HUES48 (cell line): ENCODE data around the gene RAD51B.
A peak's percentile ranks its signal among the peaks of the same experiment; 100 is the strongest.
"Not testable (repeated sequence)": the region's sequence is repeated elsewhere in the genome, so short reads cannot be mapped to it uniquely, and the experiment has no call there.

Experiments used
- H3K27ac ChIP-seq: one replicate; pipeline ENCODE4 v1.7.0; 2013; ENCODE audit warnings: low read depth, low read length, inconsistent platforms
- H3K27me3 ChIP-seq: 2 replicates; pipeline ENCODE4 v1.6.1; 2013; ENCODE audit warnings: mild to moderate bottlenecking, low read length; ENCODE audit not compliant: control insufficient read depth, insufficient read depth
- H3K36me3 ChIP-seq: 2 replicates; pipeline ENCODE4 v1.6.1; 2013; ENCODE audit warnings: low read length; ENCODE audit not compliant: control insufficient read depth, insufficient read depth
- H3K4me1 ChIP-seq: 2 replicates; pipeline ENCODE4 v1.6.1; 2013; ENCODE audit warnings: mild to moderate bottlenecking, low read length; ENCODE audit not compliant: control insufficient read depth, insufficient read depth
- H3K4me3 ChIP-seq: 2 replicates; pipeline ENCODE4 v1.5.1; 2013; ENCODE audit warnings: mild to moderate bottlenecking, low read depth, low read length
- H3K9ac ChIP-seq: 2 replicates; pipeline ENCODE4 v1.6.1; 2013; ENCODE audit warnings: mild to moderate bottlenecking, low read depth, low read length, moderate library complexity
- H3K9me3 ChIP-seq: 2 replicates; pipeline ENCODE4 v1.6.1; 2013; ENCODE audit warnings: low read length; ENCODE audit not compliant: control insufficient read depth, insufficient read depth

Gene RAD51B

DNA sequence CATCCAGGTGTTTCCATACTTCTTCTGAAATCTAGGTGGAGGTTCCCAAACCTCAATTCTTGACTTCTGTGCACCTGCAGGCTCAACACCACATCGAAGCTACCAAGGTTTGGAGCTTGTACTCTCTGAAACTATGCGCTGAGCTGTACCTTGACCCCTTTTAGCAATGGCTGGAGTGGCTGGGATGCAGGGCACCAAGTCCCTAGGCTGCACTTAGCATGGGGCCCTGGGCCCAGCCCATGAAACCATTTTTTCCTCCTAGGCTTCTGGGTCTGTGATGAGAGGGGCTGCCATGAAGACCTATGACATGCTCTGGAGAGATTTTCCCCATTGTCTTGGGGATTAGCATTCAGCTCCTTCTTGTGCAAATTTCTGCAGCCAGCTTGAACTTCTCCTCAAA is 148.4 kb downstream of the RAD51B start:
- Histone ChIP-seq H3K9me3 (peaks cover 16% of the 10 kb centered on the region; the same call in 1 of the 2 replicates), H3K4me1 (peaks cover 33% of the 10 kb centered on the region)
- not testable (repeated sequence) for H3K9ac ChIP-seq, H3K36me3 ChIP-seq, H3K4me3 ChIP-seq, H3K27me3 ChIP-seq, H3K27ac ChIP-seq

DNA sequence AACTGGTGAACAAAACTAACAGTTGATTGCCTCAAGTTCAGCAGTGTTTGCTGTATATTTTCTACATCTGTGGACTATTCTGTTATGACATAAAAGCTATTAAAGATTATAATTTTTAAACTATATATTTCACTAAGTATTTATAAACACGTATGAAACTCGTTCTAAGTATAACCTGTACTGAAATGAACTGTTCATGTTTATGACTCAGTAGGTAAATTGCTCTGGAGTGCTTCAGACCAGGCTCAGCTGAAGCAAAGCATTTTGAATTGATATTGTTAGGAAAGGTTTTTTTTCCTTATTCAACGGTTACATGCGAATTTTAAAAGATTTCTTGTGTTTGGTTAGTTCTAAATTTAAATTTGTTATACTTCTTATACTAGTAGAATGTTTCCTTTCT is 151.3 kb downstream of the RAD51B start:
- Histone ChIP-seq H3K36me3 (0 out of 2 replicates have a peak, but pooled peaks cover 6% of the 10 kb centered on the region), H3K27ac (peak overlapping the region; percentile 37), H3K9me3 (peaks cover 16% of the 10 kb centered on the region; the same call in 1 of the 2 replicates), H3K4me1 (peaks cover 39% of the 10 kb centered on the region), H3K27me3 (no peaks in the 10 kb centered on the region), H3K4me3 (no peak overlapping the region; the same call in 1 of the 2 replicates), H3K9ac (no peak overlapping the region)

DNA sequence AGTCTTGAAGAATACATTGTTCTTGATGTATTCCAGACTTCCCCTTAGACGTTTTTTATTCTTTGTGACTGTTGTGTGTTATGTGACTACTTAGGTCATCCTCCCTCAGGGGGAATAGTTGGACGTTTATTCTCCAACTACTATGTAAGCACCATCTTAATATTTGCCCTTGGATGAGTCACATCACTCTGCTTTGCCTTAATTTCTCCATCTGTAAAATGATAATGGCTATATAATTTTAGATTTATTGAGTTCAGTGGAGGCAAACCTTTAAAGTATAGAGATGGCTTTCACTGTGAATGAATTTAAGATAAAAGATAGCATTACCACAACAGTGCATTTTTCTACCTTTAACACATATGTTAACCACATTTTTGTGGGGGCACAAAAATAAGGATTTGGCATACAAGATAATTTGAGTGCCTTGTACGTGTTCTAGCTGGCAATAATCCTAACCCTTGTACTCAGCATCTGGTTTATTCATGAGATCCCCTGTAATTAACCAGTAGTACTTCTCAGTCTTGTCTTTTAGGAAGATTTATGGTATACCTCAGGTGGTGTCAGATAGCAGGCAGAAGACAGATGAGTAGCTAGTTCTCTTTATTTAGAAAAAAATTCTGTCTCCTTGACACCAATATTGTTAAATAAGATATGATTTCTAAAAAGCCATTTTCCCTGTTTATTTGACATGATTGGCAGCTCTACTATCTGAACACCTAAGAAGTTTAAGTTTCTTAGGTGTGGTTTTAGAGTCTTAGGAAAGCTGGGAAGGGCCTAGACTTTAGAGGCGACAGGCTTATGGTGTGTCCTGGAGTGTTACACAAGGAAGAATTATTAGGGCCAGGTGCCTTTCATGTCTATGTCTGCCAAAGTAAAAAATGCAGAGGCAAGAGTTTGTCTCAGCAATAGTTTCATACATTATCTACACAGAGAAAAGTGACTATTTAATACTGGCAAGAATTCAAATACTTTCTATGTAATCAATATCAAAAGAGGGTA is 152.3 kb downstream of the RAD51B start:
- no peaks in the 10 kb centered on the region for H3K27me3 ChIP-seq
- peaks cover 16% of the 10 kb centered on the region; the same call in 1 of the 2 replicates for H3K9me3 ChIP-seq
- H3K9ac ChIP-seq: no peak overlapping the region
- 0 out of 2 replicates have a peak, but pooled peaks cover 6% of the 10 kb centered on the region for H3K36me3 ChIP-seq
- H3K4me3 ChIP-seq: no peak overlapping the region
- peaks cover 39% of the 10 kb centered on the region for H3K4me1 ChIP-seq
- no peak overlapping the region for H3K27ac ChIP-seq

DNA sequence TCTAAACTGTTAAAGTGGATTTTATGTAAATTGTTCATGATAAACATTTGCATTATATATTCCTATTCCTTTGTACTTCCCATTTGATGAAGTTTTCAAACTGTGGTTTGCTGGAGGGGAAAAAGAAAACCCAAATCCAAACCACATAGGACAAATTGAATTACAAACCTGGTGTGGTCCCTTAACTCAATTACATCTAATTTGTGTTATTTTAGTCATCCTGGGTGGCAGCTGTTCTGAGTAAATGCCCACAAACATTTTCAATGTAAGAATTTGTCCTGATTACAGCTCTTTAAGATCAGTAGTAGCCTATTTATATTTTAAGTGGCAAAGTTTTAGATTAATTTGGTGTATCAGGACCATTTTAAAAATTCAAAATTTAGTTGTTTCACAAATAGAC is 153.9 kb downstream of the RAD51B start:
- Histone ChIP-seq H3K4me3 (no peak overlapping the region), H3K9me3 (peaks cover 8% of the 10 kb centered on the region; the same call in 1 of the 2 replicates), H3K27ac (no peak overlapping the region), H3K4me1 (peaks cover 42% of the 10 kb centered on the region), H3K27me3 (no peaks in the 10 kb centered on the region), H3K36me3 (no peaks in the 10 kb centered on the region), H3K9ac (no peak overlapping the region)

DNA sequence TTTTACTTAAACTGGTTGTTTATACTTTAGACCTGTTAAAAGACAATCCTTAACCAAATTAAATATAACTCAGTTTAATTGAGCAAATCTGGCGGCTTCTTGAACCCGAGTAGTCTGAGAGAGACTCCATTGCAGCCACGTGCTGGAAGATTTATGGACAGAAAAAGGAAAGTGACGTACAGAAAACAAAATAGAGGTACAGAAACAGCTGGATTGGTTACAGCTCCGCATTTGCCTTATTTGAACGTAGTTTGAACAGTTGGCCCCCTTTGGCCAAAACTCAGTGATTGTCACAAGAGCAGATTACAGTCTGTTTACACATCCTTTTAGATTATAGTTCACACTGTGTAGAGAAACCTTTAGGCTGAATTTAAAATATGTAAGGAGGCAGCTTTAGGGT is 155.9 kb downstream of the RAD51B start:
- H3K9me3 ChIP-seq: no peaks in the 10 kb centered on the region
- H3K4me1 ChIP-seq: peaks cover 43% of the 10 kb centered on the region
- no peaks in the 10 kb centered on the region for H3K36me3 ChIP-seq
- no peak overlapping the region for H3K27ac ChIP-seq
- no peak overlapping the region for H3K4me3 ChIP-seq
- no peak overlapping the region for H3K9ac ChIP-seq
- no peaks in the 10 kb centered on the region for H3K27me3 ChIP-seq

DNA sequence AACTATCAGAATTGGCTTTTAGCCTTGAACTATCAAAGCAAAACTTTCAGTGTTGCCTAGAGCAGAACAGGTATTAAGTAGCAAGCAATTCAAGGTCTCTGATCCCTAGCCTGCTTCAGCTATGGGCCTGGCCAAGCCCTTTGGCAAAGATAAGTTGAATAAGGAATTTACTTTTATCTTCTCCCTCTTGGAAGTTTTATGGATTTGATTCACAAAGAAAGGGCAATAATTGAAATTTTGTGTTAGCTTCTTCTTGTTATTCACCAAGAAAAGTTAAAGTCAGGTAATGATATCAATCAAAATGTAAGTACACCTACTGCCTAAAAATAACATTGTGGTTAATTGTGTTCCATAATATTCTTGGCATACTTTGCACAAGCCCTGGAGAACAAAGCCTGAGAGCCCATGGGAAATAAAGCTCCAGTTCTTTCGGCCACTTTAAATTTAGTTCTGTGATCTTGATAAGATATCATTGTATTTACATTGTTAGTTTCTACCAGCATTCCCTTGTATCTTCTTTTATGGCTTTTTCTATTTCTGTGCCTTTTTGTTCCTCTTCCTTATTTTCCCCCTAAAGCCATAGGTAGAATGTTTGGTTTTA is 158.0 kb downstream of the RAD51B start:
- Histone ChIP-seq H3K4me3 (no peak overlapping the region), H3K36me3 (no peaks in the 10 kb centered on the region), H3K9me3 (no peaks in the 10 kb centered on the region), H3K27ac (peak overlapping the region; percentile 1), H3K27me3 (no peaks in the 10 kb centered on the region), H3K9ac (no peak overlapping the region), H3K4me1 (peaks cover 22% of the 10 kb centered on the region)

DNA sequence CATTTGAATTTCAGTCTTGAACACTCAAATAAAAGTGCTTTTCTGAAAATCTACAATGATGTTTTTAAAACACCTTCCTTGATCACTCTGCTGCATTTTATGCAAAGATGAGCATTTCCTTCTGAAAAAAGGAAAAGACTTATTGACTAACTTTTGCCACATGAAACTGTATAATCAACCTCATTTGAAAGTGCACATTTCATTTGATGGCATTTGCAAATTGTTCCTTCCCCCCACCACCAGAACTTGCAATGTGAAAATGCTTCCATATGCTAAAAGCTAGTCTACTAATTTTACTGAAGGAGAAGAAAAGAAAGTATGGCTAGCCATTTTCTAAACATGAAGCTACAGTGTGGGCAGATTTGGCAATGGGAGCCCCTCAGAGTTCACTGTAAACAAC is 159.2 kb downstream of the RAD51B start:
- no peak overlapping the region for H3K9ac ChIP-seq
- H3K27me3 ChIP-seq: no peaks in the 10 kb centered on the region
- H3K4me3 ChIP-seq: no peak overlapping the region
- H3K36me3 ChIP-seq: no peaks in the 10 kb centered on the region
- H3K27ac ChIP-seq: no peak overlapping the region
- peaks cover 12% of the 10 kb centered on the region; the same call in 1 of the 2 replicates for H3K4me1 ChIP-seq
- no peaks in the 10 kb centered on the region for H3K9me3 ChIP-seq

DNA sequence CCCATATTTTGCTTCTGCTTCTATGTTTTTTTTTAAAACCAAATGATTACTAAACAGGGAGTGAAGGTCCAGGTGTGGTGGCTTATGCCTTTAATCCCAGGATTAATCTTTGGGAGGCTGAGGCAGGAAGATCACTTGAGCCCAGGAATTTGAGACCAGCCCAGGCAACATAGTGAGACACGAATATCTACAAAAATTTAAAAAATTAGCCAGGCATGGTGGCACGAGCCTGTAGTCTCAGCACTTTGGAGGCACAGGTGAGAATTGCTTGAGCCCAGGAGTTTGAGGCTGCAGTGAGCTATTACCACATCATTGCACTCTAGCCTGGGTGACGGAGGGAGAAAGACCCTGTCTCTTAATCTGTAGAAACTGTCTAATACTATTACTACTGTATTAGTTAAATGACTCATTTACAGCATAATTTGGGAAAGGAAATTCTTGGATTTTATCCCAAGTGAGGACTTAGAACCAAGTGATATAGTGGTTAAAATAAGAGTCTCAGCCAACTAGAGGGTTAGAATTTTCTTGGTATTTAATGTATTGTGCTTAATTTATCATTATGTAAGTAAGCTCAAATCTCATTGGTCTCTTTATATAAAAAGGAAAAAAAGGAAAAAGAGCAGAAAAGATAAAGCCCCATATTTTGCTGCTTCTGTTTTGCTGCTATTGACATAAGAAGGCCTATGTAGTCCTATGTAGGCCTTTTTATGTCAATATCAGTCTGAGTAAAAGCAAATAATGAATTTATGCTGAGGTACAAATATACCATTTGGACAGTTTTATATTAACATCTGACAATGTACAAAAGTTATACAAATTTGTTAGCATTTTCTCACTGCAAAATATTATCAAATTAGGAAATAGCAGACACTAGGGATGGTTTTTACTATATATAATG is 163.4 kb downstream of the RAD51B start:
- Histone ChIP-seq H3K4me1 (peaks cover 12% of the 10 kb centered on the region; the same call in 1 of the 2 replicates), H3K4me3 (no peak overlapping the region), H3K27ac (no peak overlapping the region)

DNA sequence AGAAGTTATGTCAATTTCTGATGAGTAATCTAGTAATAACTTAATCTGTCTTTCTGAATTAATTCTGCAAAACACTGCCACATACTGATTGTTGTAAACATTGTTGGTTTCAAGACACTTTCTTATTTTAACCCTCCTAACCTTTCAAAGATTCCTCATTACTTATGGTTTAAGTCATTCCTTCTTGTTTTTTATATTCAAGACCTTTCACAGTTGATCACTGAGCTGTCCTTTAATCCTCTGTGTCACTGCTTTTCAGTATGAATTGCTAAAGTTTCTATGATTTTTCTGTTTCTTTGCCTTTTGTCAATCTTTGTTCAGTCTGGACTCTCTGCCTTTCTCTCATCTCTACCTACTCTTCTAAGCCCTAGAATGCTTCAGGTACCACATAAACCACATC is 164.7 kb downstream of the RAD51B start:
- H3K36me3 ChIP-seq: no peaks in the 10 kb centered on the region
- H3K9ac ChIP-seq: no peak overlapping the region
- H3K9me3 ChIP-seq: no peaks in the 10 kb centered on the region
- H3K4me1 ChIP-seq: 0 out of 2 replicates have a peak, but pooled peaks cover 1% of the 10 kb centered on the region
- no peak overlapping the region for H3K27ac ChIP-seq
- H3K4me3 ChIP-seq: no peak overlapping the region
- no peaks in the 10 kb centered on the region for H3K27me3 ChIP-seq

More for the DNA sequence above, 163.4 kb downstream of the RAD51B start:
- no peaks in the 10 kb centered on the region for H3K27me3 ChIP-seq
- H3K9me3 ChIP-seq: no peaks in the 10 kb centered on the region
- no peak overlapping the region for H3K9ac ChIP-seq
- H3K36me3 ChIP-seq: no peaks in the 10 kb centered on the region

DNA sequence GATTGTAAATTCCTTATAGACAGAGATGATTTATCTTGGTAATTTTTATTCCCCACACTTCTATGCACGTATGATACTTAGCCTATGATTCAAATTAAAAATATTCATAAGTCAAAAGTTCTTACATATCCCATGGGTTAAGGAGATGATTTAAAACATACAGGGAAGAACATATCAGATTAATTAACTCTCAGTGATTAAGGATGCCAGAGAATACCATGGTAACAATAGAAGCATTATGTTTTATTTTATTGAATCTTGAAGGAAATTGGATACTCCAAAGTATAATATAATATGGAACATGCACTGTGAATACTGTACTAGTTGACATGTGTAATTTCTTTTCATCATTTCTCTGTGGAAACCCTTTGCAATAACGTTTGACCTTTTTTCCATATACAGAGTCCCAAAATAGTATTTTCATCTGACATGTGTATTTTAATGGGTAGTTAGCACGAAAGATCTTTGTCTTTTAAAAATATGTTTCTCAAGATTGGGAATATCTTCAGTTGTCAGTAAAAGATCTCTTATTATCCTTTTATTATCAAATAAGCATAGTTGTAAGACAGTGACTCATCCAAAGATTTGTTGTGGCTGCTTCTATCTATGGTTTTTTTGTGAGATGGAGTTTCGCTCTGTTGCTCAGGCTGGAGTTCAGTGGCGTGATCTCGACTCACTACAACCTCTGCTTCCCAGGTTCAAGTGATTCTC is 166.7 kb downstream of the RAD51B start:
- Histone ChIP-seq H3K4me3 (no peak overlapping the region), H3K36me3 (no peaks in the 10 kb centered on the region), H3K27me3 (no peaks in the 10 kb centered on the region), H3K4me1 (no peaks in the 10 kb centered on the region), H3K27ac (no peak overlapping the region), H3K9me3 (no peaks in the 10 kb centered on the region), H3K9ac (no peak overlapping the region)
